Smooth muscle cell (in vitro differentiated cells): Measurements from ENCODE around the gene USP17L29. TPM values are rescaled to one million over a fixed set of nuclear protein-coding genes. Genes with fewer than 3 reads are reported as not detected.
"Not testable (repeated sequence)": the region's sequence is repeated elsewhere in the genome, so short reads cannot be mapped to it uniquely, and the experiment has no call there.

Experiments used
- DNase-seq: peaks from one replicate; lab custom pipeline; 2025; ENCODE audit not compliant: unreplicated experiment; lab: John Stamatoyannopoulos, UW
- H2AFZ ChIP-seq: fragments of 200-600 bp; sonication (generic); 2 replicates; pipeline ENCODE4 v1.6.0; 2016; ENCODE audit warnings: antibody characterized with exemption, low read depth, mild to moderate bottlenecking
- H3F3A ChIP-seq: fragments of 200-600 bp; sonication (generic); 2 replicates; pipeline ENCODE4 v1.6.0; 2017; ENCODE audit warnings: antibody characterized with exemption, low read depth
- H3K27ac ChIP-seq: fragments of 200-600 bp; sonication (generic); 2 replicates; pipeline ENCODE4 v1.5.1; 2016; ENCODE audit warnings: low read depth, mild to moderate bottlenecking
- H3K27me3 ChIP-seq: fragments of 200-600 bp; sonication (generic); 2 replicates; pipeline ENCODE4 v1.6.1; 2016; ENCODE audit warnings: low read depth, mild to moderate bottlenecking
- H3K36me3 ChIP-seq: fragments of 200-600 bp; sonication (generic); 2 replicates; pipeline ENCODE4 v1.5.1; 2016; ENCODE audit warnings: low read depth
- H3K4me1 ChIP-seq: fragments of 200-600 bp; sonication (generic); 2 replicates; pipeline ENCODE4 v1.5.1; 2016; ENCODE audit warnings: low read depth
- H3K4me2 ChIP-seq: fragments of 200-600 bp; sonication (generic); 2 replicates; pipeline ENCODE4 v1.6.0; 2016; ENCODE audit warnings: mild to moderate bottlenecking
- H3K4me3 ChIP-seq: fragments of 200-600 bp; sonication (generic); 2 replicates; pipeline ENCODE4 v1.5.1; 2016; ENCODE audit warnings: mild to moderate bottlenecking
- H3K79me2 ChIP-seq: fragments of 200-600 bp; sonication (generic); 2 replicates; pipeline ENCODE4 v1.6.0; 2016; ENCODE audit warnings: low read depth, mild to moderate bottlenecking
- H3K9ac ChIP-seq: fragments of 200-600 bp; sonication (generic); 2 replicates; pipeline ENCODE4 v1.6.0; 2016; ENCODE audit warnings: low read depth
- H3K9me3 ChIP-seq: fragments of 200-600 bp; sonication (generic); replicated peaks from 2 replicates; pipeline ENCODE4 v1.5.1; 2016; ENCODE audit warnings: low read depth
- H4K20me1 ChIP-seq: fragments of 200-600 bp; sonication (generic); 2 replicates; pipeline ENCODE4 v1.6.0; 2016; ENCODE audit warnings: low read depth
- WGBS: methylation state at CpG from one replicate; pipeline ENCODE4 v1.1.7; 2016; ENCODE audit warnings: low lambda C conversion rate; 5-methylcytosine and 5-hydroxymethylcytosine counted together
- polyA plus RNA-seq: library from polyadenylated mRNA; unstranded; fragments of >200 nt; fragmentation: Nextera tagmentation; extraction: Ambion mirVana; gene quantifications from 2 replicates; pipeline ENCODE4 v1.2.1, GENCODE V29; 2016
- total RNA-seq: library from RNA; depleted of rRNA; stranded (reverse); fragments of >200 nt; gene quantifications from 2 replicates; pipeline ENCODE4 v1.2.3, GENCODE V29; 2014
- TF ChIP-seq, protein P1 (sequence below): fragments of 200-600 bp; sonication (generic); IDR thresholded peaks from 2 replicates; pipeline ENCODE4 v1.5.1; 2017; ENCODE audit warnings: borderline replicate concordance, mild to moderate bottlenecking, antibody characterized with exemption; ENCODE audit not compliant: insufficient read depth, poor library complexity, severe bottlenecking

USP17L29 gene
- total and polyA plus RNA-seq, 2 experiments from 2014 or later: not detected

- not testable (repeated sequence) for H3K4me3 ChIP-seq, H3K79me2 ChIP-seq
- no CpG with 5 or more reads among the region's 18 CpGs for WGBS
Measured at GRCh38 chr4:9350866-9351265, 2.6 kb upstream of the USP17L29 start.

GRCh38 chr4:9362829-9363228 lies 9.4 kb downstream of the USP17L29 start, which contains the start of gene USP17L30:
USP17L30 (plus strand) TSS chr4:9363129; CDS start chr4:9363129, 0 bp downstream.
- no CpG with 5 or more reads among the region's 15 CpGs for WGBS
- H4K20me1 ChIP-seq, H3K27ac ChIP-seq, DNase-seq, H3K9me3 ChIP-seq, H3K4me1 ChIP-seq, H3K4me3 ChIP-seq, H2AFZ ChIP-seq, H3K9ac ChIP-seq, H3K36me3 ChIP-seq, H3K79me2 ChIP-seq, H3F3A ChIP-seq, H3K4me2 ChIP-seq, H3K27me3 ChIP-seq: not testable (repeated sequence)

More at GRCh38 chr4:9350866-9351265, 2.6 kb upstream of the USP17L29 start:
- H3K4me2 ChIP-seq, H3F3A ChIP-seq, H3K9me3 ChIP-seq, H3K4me1 ChIP-seq, H4K20me1 ChIP-seq, H3K9ac ChIP-seq, DNase-seq, H3K27ac ChIP-seq, H2AFZ ChIP-seq, H3K36me3 ChIP-seq, H3K27me3 ChIP-seq: not testable (repeated sequence)

DNA sequence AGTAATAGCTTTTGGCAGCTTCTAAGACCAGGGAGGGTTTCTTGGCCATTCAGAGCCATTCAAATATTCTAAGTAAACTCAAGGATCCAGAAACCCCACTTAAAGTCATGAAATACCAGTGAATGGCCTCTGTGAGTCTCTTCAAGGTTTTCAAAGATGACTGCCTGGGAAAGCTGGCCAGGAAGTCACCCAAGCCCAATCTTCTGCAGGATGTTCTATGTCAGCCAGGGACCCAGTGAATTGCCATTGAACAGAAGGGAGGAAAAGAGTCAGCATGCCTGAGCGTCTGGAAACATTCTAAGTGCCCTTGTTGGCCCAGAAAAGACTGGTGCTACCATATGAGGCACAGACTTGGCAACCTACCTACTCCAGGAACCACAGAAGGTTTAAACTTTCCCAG lies 26.4 kb downstream of the USP17L29 start:
- DNase-seq, H3K4me2 ChIP-seq, H3K27ac ChIP-seq, H3K79me2 ChIP-seq, H3K27me3 ChIP-seq, H3K9ac ChIP-seq, H2AFZ ChIP-seq, H3K36me3 ChIP-seq, H3K9me3 ChIP-seq, H4K20me1 ChIP-seq, H3K4me3 ChIP-seq, H3K4me1 ChIP-seq, H3F3A ChIP-seq: not testable (repeated sequence)
- WGBS: 29% methylated on average over 1 of the region's 1 CpG

- H3K9me3 ChIP-seq, H3K36me3 ChIP-seq, H3F3A ChIP-seq, H3K9ac ChIP-seq, DNase-seq, H4K20me1 ChIP-seq, H3K4me1 ChIP-seq, H3K27ac ChIP-seq, H3K79me2 ChIP-seq, H3K27me3 ChIP-seq: not testable (repeated sequence)
- Histone ChIP-seq H3K4me2 (peak overlapping the region; percentile 78), H3K4me3 (peak overlapping the region; percentile 42), H2AFZ (peak overlapping the region; percentile 85)
- 48% methylated on average over 29 of the region's 36 CpGs for WGBS
- TF ChIP-seq, protein P1, sequence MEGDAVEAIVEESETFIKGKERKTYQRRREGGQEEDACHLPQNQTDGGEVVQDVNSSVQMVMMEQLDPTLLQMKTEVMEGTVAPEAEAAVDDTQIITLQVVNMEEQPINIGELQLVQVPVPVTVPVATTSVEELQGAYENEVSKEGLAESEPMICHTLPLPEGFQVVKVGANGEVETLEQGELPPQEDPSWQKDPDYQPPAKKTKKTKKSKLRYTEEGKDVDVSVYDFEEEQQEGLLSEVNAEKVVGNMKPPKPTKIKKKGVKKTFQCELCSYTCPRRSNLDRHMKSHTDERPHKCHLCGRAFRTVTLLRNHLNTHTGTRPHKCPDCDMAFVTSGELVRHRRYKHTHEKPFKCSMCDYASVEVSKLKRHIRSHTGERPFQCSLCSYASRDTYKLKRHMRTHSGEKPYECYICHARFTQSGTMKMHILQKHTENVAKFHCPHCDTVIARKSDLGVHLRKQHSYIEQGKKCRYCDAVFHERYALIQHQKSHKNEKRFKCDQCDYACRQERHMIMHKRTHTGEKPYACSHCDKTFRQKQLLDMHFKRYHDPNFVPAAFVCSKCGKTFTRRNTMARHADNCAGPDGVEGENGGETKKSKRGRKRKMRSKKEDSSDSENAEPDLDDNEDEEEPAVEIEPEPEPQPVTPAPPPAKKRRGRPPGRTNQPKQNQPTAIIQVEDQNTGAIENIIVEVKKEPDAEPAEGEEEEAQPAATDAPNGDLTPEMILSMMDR: peak; percentile 44
Measured at GRCh38 chr4:9381012-9381534, 27.6 kb downstream of the USP17L29 start.

- no peak for DNase-seq
- WGBS: 75% methylated on average over 1 of the region's 1 CpG
- no peaks in the 10 kb centered on the region for H3K36me3 ChIP-seq
- H3K9me3 ChIP-seq: no peaks in the 10 kb centered on the region
- H3K4me2 ChIP-seq: no peak overlapping the region
- no peak overlapping the region for H3K27ac ChIP-seq
- H3K79me2 ChIP-seq: no peaks in the 10 kb centered on the region
- H3K4me1 ChIP-seq: no peaks in the 10 kb centered on the region
- H3K27me3 ChIP-seq: no peaks in the 10 kb centered on the region
- H3F3A ChIP-seq: no peaks in the 10 kb centered on the region
- TF ChIP-seq, protein P1: no peak
- no peaks in the 10 kb centered on the region for H4K20me1 ChIP-seq
- no peak overlapping the region for H3K9ac ChIP-seq
- no peak overlapping the region for H2AFZ ChIP-seq
- no peak overlapping the region for H3K4me3 ChIP-seq
Measured at GRCh38 chr4:9384126-9384525, 30.7 kb downstream of the USP17L29 start.

DNA sequence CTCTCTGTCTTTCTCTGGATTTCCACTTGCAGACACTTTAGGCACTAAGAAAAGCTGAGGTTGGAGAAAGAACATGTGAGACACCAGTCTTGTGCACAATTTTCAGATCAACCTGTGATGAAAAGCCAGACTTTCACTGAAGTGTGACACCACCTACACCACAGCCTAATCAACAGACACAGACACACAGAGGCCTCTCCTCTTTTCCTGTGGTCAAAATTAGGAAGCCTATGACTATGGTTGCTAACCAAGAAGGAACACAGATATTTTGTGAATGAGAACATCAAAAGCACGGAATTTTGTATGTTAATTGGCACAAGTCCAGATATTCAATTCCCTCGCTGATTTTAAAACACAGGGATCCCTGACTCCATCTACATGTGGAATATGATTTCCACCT lies 35.6 kb downstream of the USP17L29 start:
- 74% methylated on average over 2 of the region's 2 CpGs for WGBS
- H3K9me3 ChIP-seq, H3K27ac ChIP-seq, H3F3A ChIP-seq, H3K4me3 ChIP-seq, H3K9ac ChIP-seq, H4K20me1 ChIP-seq, H3K27me3 ChIP-seq, H2AFZ ChIP-seq, H3K4me2 ChIP-seq, DNase-seq, H3K4me1 ChIP-seq, H3K36me3 ChIP-seq, H3K79me2 ChIP-seq: not testable (repeated sequence)
